ENCODE measurements around the gene LRRC37B.
"Not testable (repeated sequence)": the region's sequence is repeated elsewhere in the genome, so short reads cannot be mapped to it uniquely, and the experiment has no call there.

The LRRC37B gene

GRCh38 chr17:32042266-32042665 is 35.1 kb downstream of the LRRC37B start:
- not testable (repeated sequence) for DNase-seq

DNA sequence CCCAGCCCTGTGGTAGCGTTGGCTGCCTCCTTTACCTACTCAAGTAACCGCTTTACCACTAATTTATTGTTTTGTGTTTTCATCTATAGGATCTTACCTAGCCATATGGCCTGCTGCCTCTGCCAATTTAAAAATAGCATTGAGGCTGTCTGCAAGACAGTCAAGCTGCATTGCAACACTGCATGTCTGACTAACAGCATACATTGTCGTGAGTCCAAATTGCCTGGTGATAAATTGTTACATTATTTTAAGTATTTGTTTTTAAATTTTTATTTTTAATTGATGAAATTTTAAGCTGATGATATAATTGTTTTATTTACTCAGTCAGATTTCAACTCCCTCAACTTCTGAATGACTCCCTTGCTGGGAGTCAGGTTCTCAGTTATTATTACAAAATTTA is 38.4 kb downstream of the LRRC37B start:
- DNase-seq: not testable (repeated sequence)

DNA sequence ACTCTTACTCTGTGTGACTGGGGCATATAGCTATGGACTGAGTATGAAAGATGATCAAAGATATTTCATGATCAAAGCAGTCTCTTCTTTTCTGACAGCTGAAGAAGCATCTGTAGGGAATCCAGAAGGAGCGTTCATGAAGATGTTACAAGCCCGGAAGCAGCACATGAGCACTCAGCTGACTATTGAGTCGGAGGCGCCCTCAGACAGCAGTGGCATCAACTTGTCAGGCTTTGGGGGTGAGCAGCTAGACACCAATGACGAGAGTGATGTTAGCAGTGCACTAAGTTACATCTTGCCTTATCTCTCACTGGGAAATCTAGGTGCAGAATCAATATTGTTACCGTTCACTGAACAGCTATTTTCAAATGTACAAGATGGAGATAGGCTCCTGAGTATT is 40.5 kb downstream of the LRRC37B start:
- not testable (repeated sequence) for DNase-seq

DNA sequence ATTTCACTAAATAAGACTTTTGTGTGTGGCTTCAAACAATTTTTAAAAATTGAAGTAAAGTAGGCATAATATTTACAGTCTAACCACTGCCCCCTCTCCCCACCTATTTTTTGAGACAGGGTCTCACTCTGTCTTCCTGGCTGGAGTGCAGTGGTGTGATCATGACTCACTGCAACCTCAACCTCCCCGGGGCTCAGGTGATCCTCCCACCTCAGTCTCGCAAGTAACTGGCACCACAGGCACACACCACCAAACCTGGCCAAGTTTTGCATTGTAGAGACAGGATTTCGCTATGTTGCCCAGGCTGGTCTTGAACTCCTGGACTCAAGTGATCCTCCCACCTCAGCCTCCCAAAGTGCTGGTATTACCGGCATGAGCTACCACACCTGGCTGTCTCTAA is 47.8 kb downstream of the LRRC37B start:
- DNase-seq: not testable (repeated sequence)

- not testable (repeated sequence) for DNase-seq
Measured at GRCh38 chr17:32055425-32055824, 48.2 kb downstream of the LRRC37B start.

- DNase-seq: not testable (repeated sequence)
Measured at GRCh38 chr17:32056500-32056899, 49.3 kb downstream of the LRRC37B start.

DNA sequence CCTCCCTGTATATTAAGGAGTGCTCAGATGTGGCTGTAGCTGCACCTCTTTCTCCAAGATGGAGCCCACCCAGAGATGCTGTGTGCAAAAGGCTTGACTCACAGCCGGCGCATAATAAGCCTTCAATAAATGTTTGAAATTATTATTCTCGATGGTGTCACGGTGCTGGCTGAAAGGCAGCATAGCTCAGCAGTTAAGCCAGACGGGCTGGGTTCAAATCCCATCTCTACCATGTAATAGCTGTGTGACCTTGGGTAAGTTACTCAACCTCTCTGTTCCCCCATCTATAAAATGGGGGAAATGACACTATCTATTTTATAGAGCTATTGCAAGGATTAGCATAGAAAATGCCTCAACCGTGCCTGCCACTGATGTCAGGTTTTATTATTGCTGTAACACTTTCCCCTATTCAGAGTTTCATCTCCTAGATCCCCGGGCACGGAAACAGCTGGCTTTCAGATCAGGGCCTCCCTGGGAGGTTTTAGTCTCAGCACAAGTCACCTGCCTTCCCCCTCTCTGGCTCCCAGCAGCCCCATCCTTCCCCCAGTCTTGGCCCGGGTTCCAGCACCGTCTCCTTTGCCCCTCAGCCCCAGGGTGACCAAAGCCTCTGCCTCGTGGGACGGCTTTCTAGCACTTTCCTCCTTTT is 50.4 kb downstream of the LRRC37B start:
- not testable (repeated sequence) for DNase-seq

DNA sequence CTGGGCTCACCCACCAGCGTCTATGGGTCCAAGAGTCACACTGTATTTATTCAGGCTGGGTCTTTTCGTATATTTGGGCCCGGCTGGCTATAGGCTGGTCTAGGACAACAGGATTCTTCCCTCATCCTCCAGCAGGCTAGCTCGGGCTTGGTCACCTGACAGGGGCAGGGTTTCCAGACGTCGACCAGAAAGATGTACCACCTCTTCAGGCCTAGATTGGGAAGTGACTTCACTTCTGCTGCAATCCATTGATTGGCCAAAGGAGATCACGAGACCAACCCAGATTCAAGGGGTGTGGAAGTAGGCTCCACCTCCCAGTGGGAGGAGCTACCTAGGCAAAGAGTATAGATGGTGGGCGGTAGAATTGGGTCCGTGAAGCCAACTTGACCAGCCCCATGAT is 53.5 kb downstream of the LRRC37B start:
- DNase-seq: not testable (repeated sequence)

DNA sequence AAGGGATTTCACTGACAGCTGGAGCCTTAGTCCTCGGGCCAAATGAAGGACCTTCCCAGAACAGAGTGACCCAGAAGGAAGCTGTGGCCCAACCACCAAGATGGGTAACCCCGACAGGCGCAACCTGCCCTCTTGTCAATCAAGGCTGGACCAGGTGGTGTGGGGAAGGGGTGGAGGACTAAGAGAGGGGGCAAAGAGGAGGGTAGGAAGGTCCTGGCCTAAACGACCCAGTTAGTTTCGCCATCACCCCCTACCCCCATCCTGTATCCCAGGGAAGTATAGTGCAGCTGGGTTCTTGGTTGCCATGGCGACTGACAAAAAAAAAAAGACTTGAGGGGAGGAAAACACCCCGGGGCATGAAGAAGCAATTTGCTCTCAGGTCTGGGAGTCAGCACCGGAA is 54.7 kb downstream of the LRRC37B start:
- DNase-seq: not testable (repeated sequence)

DNA sequence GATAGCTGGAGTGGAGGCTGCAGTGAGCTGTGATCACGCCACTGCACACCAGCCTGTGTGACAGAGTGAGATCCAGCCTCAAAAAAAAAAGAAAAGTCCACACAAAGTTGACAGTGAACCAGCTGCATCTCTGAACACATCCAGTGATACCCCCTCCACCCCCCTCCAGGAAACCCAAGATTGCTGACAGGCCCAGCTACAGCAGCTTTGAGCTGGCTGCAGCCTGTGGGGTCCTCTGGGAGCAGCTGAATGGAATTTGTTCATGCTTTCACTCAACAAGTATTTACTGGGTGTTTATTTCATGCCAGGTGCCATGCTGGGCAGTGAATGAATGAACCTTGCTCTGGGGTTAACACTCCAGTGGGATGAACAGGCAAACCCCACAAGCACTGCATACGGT is 56.9 kb downstream of the LRRC37B start:
- DNase-seq: not testable (repeated sequence)

DNA sequence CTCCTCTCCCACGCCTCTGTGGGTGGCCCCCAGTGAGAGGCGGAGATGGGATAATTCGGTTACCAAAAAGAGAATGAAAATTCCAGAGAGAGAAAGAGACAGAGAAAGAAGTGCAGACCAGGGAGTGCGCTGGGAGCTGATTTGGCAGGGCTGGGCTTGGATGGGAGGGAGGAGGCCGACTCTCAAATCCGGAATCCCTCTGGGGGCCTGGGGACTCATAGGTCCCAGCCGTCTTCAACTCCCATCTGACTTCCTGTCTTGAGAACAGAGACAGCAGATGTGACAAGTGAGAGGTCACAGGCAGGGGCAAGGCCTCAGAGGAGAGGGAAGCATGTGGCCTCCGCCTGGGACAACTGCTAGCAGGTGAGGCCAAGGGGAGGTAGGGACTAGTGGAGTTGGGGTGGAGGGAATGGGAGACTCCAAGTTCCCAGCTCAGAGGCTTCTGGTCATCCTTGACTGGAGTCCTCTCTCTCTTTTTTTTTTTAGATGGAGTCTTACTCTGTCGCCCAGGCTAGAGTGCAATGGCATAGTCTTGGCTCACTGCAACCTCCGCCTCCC is 59.0 kb downstream of the LRRC37B start:
- DNase-seq: not testable (repeated sequence)

GRCh38 chr17:32066863-32067642 is 59.9 kb downstream of the LRRC37B start:
- DNase-seq: not testable (repeated sequence)

DNA sequence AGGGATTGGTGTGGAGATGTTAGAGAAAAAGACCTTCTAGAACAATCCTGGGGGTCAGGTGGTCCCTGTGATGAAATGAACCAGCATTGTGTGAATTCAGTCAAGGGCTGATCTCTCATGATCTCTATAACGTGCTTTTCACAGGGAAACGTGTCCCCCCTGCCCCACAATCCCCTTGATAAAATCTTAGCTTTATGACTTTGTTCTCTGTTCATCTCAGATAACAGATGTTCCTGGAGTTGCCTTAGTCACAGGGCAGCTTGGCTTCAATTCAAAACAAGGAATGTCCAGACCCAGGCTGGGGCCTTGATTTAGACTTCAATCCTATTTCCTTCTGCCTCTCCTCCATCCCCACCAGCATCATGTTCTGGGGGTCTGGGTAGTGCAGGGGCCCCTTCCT is 61.9 kb downstream of the LRRC37B start:
- not testable (repeated sequence) for DNase-seq

DNA sequence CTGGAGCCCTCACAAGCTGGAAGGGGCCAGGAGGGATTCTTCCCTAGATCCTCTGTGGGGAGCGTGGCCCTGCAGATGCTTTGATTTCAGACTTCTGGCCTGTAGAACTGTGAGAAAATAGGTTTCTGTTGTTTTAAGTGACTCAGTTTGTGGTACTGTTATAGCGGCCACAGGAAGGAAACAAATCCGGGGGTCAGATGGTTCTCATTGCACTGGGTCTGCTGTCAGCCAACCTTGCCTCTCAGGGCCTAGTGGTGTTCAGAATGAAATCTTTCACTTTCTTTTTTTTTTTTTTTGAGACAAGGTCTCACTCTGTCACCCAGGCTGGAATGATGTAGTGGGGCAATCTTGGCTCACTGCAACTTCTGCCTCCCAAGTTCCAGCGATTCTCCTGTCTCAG is 64.8 kb downstream of the LRRC37B start:
- not testable (repeated sequence) for DNase-seq

GRCh38 chr17:32073131-32073530 is 65.9 kb downstream of the LRRC37B start:
- DNase-seq: not testable (repeated sequence)

GRCh38 chr17:32079753-32080152 is 72.6 kb downstream of the LRRC37B start:
- DNase-seq: peak; percentile 76

GRCh38 chr17:32083550-32083979 is 76.4 kb downstream of the LRRC37B start:
- DNase-seq: peak; percentile 42

DNA sequence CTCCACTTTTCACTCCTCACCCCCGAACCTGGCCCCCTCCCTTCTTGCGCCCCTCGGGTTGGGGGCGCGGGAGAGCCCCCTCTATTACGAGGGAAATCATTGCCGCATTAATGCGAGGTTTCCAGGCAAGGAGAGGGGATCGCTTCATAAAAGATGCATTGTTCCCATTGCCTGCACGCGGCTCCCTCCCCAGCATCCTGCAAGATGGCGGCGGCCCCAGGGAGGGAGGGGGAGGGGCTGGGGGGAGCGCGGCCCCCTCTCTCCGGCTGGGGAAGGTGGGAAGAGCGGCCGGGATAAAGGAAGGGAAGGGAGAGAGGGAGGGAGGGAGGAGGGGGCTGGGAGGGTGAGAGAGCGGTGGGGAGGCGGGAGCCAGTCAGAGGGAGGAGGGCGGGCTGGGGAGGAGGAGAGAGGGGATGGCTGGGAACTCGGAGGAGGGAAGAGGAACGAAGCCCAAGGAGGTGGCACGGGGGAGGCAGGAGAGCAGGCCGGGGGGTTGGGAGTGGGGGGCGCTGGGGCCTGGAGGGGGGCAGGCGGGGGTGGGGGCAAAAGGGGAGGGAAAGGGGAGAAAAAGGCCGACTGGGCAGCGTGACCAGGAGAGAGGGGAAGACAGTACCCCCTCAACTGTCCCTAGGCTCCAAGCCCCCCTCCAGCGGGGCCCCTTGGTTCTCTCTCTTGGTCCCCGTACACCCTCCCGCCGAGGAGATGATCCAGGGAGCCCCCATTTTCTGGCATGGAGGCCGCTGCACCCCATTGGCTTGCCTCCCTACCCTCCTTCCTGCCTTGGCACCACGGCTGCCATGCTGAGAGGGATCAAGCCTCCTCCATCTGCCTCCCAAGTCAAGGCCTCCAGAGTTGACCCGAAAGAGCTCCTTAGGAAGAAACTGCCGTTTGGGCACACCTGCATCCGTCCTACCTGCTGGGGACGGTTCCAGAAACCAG is 77.1 kb downstream of the LRRC37B start:
- peak; percentile 94 for DNase-seq

DNA sequence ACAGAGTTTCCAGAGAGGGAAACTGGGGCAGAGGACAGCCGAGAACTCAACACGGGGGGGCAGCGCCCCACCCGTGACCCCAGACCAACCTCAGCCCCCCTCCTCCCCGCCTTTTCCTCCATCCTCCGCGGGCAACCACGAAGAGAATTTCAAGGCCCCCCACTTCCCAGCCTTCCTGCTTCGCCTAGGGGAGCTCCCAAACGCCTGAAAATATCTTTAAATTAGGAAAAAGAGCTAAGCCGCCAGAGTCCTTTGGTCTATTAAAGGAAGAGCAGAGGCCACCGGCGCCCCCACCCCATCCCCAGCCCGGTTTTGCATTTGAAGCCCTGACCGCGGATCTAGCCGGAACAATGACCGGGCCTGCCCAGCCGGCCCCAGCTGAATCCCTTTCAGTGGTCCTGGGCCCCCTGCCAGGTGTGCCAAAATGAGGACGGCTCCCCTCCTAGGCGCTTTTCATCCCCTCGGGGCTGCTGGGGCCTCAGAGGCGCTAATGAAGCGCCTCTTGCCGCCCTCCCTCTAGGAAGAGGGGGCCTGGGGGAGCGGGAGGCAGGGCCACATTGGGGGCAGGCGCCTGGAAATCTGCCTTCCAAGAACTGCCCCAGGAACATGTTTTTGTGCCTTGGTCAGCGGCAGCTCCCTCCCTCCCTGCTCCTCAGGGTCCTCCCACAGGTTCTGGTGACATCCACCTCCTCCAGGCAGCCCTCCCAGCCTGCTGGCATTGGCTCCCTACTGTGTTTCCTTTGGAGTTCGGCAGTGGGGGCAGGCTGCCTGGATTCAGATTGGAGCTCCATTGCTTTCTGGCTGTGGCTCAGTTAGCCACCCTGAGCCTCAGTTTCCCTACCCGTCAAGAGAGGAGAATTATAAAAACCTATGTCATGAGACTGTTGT is 78.0 kb downstream of the LRRC37B start:
- peak; percentile 29 for DNase-seq

- not testable (repeated sequence) for DNase-seq
Measured at GRCh38 chr17:32086833-32087232, 79.7 kb downstream of the LRRC37B start.

DNA sequence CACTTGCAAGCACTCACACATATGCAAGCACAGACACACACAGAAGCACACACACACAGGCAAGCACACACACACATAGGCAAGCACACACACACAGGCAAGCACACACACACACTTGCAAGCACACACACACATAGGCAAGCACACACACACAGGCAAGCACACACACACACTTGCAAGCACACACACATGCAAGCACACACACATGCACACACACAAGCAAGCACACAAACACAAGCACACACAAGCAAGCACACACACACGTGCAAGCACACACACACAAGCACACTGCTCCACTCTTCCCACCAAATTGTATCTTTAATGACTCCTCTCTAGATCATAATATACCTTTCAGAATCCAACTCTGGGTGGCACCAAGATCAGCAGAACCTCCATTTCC is 84.9 kb downstream of the LRRC37B start:
- not testable (repeated sequence) for DNase-seq

DNA sequence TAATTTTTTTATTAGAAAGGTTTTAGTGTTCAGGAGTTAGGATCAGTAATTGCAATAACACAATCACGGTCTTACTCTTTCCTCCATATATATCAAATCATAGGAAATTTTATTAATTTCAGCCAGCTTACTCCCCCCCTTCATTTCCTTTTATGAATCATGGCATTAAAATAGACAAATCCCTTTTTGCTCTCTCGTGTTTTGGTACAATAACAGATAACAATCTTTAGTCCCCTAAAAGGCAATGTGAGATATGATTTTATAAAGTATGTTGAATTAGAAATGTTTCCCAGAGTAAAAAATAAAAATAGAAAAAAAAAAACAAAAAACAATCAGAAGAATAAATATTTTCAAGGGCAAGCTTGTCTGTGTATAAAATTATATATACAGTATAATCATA is 92.5 kb downstream of the LRRC37B start:
- no peak for DNase-seq

Measured in NCI-H69 (cell line).